Muscle layer of colon (tissue), 2 donors: ENCODE results near the gene AHDC1.

Source experiments
- H3K27ac ChIP-seq: one replicate; pipeline ENCODE4 v1.7.0; 2013; ENCODE audit warnings: low read depth, mild to moderate bottlenecking, low read length, moderate library complexity
- H3K27me3 ChIP-seq, 2 donors: one replicate each; pipeline ENCODE4 v1.7.0; 2013; ENCODE audit warnings: low read length in 2 of 2, mild to moderate bottlenecking in 2 of 2; ENCODE audit not compliant: insufficient read depth in 2 of 2, control insufficient read depth in 1 of 2
- H3K36me3 ChIP-seq: one replicate; pipeline ENCODE4 v1.7.0; 2013; ENCODE audit warnings: mild to moderate bottlenecking, low read length; ENCODE audit not compliant: insufficient read depth
- H3K4me1 ChIP-seq: one replicate; pipeline ENCODE4 v1.7.0; 2013; ENCODE audit warnings: mild to moderate bottlenecking, low read length; ENCODE audit not compliant: insufficient read depth
- H3K4me3 ChIP-seq, 2 donors: one replicate each; pipeline ENCODE4 v1.7.0; 2013; ENCODE audit warnings: low read length in 2 of 2, low read depth in 1 of 2, mild to moderate bottlenecking in 1 of 2, moderate library complexity in 1 of 2
- H3K9ac ChIP-seq: one replicate; pipeline ENCODE4 v1.7.0; 2013; ENCODE audit warnings: low read length
- H3K9me3 ChIP-seq: one replicate; pipeline ENCODE4 v1.7.0; 2013; ENCODE audit warnings: mild to moderate bottlenecking, low read length
- donor health status: abdominal sarcoma.
- donor health status: Adenocarcinoma of cecum.

AHDC1 gene

DNA sequence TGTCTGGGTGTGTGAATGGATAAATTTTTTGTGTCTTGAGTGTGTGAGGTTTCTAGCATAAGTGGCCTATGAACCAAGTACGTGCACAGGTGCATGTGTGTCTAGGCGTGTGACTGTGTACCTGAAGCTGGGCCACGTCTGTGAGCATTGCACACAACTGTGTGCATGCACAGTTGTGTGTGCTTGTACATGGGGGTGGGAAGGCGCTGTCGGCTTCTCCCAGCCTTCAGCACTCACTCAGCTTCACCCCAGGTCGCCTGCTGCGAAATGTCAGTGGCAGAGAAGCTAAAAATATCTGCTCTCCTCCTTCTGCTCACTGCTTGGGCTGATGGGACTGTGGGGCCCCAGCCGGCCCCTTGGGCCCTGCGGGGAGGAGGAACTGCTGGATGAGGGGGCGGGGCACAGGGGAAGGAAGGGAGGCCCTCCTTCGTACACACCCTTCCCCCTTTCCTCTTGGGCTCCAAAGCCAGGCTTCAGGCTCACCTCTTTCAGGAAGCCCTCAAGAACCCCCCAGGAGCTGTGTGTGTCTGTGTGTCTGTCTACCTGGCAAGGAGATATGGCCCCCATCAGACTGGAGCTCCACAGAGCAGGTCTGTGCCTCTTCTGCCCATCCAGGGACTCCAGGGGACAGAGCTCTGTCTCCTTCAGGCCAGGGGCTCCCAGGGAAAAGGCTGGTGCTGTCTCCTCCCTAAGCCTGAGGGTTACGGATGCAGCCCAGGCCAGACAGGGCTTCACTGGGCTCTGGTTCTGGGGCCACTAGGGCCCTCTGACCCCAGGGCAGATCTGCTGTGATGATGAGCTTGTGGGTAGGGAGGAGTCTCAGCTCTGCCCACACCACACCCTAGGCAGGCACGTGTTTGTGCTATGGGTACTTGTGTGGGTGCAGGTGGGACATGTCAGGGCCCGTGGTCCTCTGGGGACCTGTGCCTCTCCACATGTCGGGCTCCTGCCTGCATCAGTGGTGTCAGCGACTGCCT, 78.4 kb downstream of the AHDC1 start:
- H3K36me3 ChIP-seq: no peaks in the 10 kb centered on the region
- peak overlapping the region; percentile 80 for H3K27ac ChIP-seq
- H3K9me3 ChIP-seq: no peaks in the 10 kb centered on the region
- peaks cover 89% of the 10 kb centered on the region for H3K4me1 ChIP-seq
- H3K9ac ChIP-seq: peak overlapping the region; percentile 57
- peak overlapping the region in 1 of 2 donors; percentile 67 for H3K4me3 ChIP-seq
- H3K27me3 ChIP-seq: no peaks in the 10 kb centered on the region

DNA sequence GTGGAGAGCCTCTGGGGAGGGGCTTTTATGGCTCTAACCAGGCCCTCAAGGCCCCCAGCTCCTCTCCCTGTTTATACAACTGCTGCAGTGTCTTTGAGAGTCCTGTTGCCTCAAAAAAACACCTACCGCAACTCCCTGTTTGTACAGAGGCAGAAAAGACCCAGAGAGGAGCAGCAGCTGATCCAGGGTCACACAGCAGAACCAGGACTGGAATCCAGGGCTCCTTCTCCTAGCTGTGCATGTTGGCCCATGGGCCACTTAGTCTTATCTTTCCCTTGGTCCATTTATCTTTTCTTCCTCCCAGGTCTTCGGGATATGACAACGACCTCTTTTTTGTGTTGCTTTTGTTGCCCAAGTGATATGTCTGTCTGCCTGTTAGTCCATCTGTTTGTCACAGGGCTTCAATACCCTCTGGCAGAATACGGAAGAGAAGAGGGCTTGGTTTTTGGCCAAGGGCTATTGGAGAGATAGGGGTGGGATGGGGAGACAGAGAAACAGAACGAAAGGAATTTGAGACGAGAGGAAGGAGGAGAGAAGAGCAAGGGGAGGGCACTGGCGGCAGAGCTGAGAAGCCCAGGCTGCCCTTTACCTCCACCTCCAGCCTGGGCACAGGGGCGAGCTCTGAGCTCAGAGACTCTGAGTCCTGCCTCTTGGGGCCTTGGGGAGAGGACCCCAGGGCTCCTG, 80.5 kb downstream of the AHDC1 start:
- H3K9ac ChIP-seq: no peak overlapping the region
- peak overlapping the region in 1 of 2 donors; percentile 32 for H3K4me3 ChIP-seq
- H3K27ac ChIP-seq: peak overlapping the region; percentile 82

DNA sequence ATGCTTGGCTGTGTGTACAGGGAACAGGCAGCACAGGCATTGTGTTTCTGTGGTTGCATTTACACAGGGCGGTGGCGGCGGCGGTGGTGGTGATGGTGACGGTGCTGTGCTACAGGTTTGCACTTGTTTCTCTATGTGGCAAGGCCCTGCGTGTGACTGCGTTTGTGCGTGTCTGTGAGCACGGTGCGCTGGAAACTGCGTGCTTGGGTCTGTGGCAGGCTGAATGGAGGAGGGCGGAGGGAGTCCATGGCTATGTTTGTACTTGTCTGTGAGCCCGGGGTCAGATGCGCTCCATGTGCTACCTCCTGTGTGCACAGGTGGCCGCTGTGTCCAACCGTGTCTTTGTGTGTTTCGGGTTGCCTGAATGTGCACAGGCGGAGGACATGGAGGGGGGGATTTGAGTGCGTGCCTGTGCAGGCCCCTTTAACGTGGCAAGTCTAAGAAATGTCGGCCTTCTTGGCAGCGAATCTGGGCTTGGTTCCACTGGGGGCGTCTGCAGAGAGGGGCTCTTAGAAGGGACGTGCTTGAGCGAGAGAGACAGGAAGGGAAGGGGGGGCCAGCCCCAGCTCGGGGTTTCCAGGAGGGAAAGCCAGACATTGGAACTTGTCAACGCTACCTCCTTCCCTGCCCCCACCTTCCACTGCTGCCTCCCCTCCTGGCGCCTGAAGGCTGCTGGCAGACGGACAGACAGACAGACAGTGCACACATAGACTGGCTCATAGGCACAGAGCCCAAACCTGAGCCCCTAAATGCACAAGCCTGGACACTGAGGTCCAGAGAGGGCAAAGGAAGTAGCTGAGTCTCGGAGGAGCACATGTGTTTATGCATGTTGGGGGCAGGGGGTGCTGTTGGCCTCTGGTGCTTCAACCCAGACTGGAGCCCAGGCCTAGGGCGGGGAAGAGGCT, 81.3 kb downstream of the AHDC1 start:
- Histone ChIP-seq H3K4me3 (peak overlapping the region in 1 of 2 donors; percentile 32), H3K36me3 (no peaks in the 10 kb centered on the region), H3K27ac (peak overlapping the region; percentile 82), H3K9me3 (no peaks in the 10 kb centered on the region), H3K27me3 (no peaks in the 10 kb centered on the region), H3K4me1 (peaks cover 83% of the 10 kb centered on the region), H3K9ac (no peak overlapping the region)

More for the DNA sequence above, 80.5 kb downstream of the AHDC1 start:
- H3K27me3 ChIP-seq: no peaks in the 10 kb centered on the region
- H3K4me1 ChIP-seq: peaks cover 85% of the 10 kb centered on the region
- no peaks in the 10 kb centered on the region for H3K9me3 ChIP-seq
- H3K36me3 ChIP-seq: no peaks in the 10 kb centered on the region

DNA sequence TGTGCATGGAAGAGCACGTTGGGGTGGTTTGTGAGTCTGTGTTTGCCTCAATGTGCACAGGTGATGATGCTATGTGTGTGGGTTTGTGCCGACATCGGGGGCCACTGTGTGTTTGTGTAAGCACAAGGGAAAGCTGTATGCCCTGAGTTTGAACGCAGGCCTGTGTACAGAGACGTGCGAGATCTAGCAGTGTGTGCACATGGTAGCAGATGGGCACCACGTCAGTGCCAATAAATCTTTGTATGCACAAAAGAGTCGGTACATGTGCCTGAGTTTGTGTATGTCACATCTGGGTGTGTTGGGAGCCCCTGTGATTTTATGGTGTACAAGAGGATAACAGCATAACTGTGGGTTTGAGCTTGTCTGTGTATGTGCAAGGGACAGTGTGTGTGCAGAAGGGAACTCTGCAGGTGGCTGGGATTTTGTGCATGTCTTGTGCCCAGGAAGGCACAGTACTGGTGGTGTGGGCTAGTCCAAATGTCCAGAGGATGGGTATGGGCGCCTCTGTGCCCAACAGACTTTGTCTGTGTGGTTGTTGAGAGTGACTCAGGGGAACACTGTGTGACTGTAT, 82.0 kb downstream of the AHDC1 start:
- peak overlapping the region in 1 of 2 donors; percentile 39 for H3K4me3 ChIP-seq
- peak overlapping the region; percentile 82 for H3K27ac ChIP-seq

DNA sequence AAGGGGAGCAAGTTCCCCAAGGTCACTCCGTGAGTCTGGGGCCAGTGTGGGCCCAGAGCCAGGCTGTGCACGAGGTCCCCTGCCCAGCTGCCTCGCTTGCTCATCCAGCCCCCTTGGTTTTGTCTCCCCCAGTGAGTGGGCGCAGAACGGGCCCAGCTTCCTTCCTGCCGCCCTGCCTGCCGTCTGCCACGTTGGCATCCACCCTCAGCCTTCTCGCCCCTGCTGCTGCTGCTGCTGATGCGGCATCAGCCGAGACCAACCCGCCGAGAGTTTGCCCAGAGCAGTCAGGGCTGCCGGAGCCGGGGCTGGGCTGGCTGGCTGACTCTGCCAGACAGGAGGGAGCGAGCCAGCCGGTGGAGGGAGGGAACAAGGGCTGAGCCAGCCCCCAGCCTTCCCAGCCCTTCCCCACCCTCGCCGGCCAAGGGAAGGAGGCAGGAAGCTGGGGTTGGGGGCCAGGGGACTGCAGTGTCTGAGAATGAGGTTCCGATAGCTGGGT, 82.6 kb downstream of the AHDC1 start:
- no peak overlapping the region for H3K9ac ChIP-seq
- peaks cover 70% of the 10 kb centered on the region for H3K4me1 ChIP-seq
- H3K9me3 ChIP-seq: no peaks in the 10 kb centered on the region
- H3K27ac ChIP-seq: peak overlapping the region; percentile 82
- H3K36me3 ChIP-seq: no peaks in the 10 kb centered on the region
- H3K4me3 ChIP-seq: peak overlapping the region in 1 of 2 donors; percentile 39
- no peaks in the 10 kb centered on the region for H3K27me3 ChIP-seq

More for the DNA sequence above, 82.0 kb downstream of the AHDC1 start:
- Histone ChIP-seq H3K36me3 (no peaks in the 10 kb centered on the region), H3K27me3 (no peaks in the 10 kb centered on the region), H3K4me1 (peaks cover 76% of the 10 kb centered on the region), H3K9me3 (no peaks in the 10 kb centered on the region), H3K9ac (no peak overlapping the region)

DNA sequence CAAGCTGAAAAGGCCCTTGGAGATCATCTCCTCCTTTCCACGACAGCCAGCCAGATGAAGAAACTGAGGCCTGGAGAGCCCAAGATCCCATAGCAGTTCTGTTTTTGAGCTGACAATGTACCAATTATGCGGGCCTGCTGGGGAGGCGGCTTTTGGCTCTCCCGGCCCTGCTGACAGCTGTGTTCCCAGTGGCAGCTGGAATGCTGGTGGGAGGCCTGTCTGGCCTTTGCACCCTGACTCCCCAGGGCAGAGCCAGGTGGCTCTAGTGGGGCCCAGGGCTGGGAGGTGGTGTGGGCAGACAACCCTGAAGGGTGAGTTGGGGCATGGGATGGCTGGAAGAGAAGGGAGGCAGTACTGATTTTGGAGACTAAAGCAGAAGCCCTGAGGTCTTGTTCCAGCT, 83.3 kb downstream of the AHDC1 start:
- Histone ChIP-seq H3K9ac (no peak overlapping the region), H3K4me1 (peaks cover 63% of the 10 kb centered on the region), H3K27ac (peak overlapping the region; percentile 35), H3K27me3 (no peaks in the 10 kb centered on the region), H3K9me3 (no peaks in the 10 kb centered on the region), H3K36me3 (no peaks in the 10 kb centered on the region), H3K4me3 (no peak overlapping the region)

DNA sequence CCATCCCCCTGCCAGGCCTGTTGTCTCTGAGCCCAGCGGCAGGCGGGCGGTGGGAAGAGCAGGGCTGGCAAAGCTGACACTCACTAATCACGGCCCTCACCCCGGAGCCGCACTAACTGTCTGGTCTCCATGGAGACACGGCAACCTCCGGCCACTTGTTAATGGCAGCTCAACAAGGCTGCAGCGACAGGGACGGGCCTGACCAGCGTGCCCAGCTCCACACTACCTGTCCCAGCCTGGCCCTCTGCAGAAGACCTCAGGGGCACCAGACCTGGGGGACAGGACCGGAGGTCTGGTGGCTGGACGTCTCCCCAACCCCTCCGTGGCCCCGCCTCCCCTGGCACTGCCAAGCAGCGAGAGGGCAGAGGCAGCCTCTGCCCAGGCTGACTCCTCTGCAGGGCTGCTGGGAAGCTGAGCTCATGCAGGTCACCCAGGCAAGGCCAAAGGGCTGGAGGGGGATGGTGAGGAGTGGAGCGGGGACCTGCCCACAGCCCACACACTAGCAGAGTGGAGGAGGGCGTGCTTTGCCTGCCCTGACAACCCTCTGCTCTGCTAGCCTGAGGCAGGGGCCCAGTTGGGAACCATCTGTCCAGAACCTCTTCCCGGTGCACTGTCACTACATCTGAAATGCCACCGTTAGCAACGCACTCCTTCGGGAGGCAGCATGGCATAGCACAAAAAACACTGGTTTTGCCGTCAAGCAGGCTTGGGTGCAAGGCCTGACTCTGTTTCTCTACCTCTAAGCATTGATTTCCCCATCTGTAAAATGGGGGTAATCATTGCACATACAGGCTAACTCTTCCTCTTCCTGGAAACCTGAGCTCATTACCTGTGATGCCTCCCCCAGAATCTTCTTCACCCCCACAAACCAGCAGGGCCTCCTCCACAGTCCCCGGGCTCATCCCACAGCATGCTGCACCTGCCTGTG, 84.3 kb downstream of the AHDC1 start:
- H3K27ac ChIP-seq: peak overlapping the region; percentile 41
- H3K9ac ChIP-seq: no peak overlapping the region
- H3K9me3 ChIP-seq: no peaks in the 10 kb centered on the region
- peak overlapping the region in 1 of 2 donors; percentile 18 for H3K4me3 ChIP-seq
- no peaks in the 10 kb centered on the region for H3K36me3 ChIP-seq
- H3K4me1 ChIP-seq: peaks cover 52% of the 10 kb centered on the region
- no peaks in the 10 kb centered on the region for H3K27me3 ChIP-seq

DNA sequence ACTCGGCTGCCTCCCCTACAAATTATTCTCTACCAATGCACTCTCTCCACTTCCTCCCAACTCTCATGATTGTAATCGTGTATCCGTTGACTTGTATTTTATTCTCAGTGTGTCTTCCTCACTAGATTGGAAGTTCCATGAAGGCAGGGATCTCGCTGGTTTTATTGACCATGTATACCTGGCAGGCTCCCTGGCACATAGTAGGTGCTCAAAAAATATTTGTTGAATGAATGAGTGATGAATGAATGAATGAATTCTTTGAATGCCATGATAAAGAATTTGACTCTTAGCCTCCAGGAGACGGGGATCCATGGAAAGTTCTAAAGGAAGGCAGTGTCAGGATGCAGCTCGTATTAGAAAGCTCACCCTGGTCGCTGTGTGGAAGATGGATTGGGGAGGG, 85.1 kb downstream of the AHDC1 start:
- Histone ChIP-seq H3K27ac (no peak overlapping the region), H3K36me3 (no peaks in the 10 kb centered on the region), H3K9ac (no peak overlapping the region)

DNA sequence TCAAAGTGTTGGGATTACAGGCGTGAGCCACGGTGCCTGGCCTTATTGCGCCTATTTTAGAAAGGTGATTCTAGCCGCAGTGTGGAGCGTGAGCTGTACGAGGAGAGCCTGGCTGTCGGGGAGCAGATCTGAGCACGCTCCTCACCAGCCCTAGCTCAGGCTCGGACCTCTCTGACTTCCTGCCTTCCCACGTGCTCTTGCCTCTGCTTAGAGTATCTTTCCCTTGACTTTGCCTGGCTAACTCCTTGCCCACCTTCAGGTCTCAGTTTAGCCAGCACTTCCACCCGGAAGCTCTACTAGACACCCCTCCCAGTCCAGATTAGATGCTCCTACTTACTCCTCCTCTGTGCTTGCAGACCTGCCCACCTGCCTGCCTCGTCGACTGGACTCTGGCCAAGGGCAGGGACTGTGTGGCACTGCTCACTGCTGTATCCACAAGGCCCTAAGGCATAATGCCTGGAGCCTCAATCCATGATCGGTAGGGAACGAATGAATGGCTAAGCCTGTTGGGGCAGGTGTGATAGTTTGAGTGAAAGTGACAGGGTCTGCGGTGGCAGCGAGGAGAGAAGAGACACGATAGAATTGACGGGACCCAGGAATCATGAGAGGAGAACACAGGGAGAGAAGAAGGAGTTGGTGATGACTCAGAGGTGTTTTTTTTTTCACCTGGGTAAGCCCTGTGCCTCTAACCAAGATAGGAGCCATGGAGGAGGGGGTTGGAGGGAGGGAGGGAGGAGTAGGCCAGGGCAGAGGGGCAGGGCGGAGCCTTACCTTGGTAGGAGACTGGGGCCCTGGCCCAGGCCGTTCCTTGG, 85.8 kb downstream of the AHDC1 start:
- Histone ChIP-seq H3K27me3 (no peaks in the 10 kb centered on the region), H3K27ac (no peak overlapping the region), H3K4me1 (peaks cover 46% of the 10 kb centered on the region), H3K9ac (no peak overlapping the region), H3K4me3 (no peak overlapping the region), H3K36me3 (no peaks in the 10 kb centered on the region), H3K9me3 (no peaks in the 10 kb centered on the region)

More for the DNA sequence above, 85.1 kb downstream of the AHDC1 start:
- H3K4me1 ChIP-seq: peaks cover 48% of the 10 kb centered on the region
- no peaks in the 10 kb centered on the region for H3K9me3 ChIP-seq
- no peaks in the 10 kb centered on the region for H3K27me3 ChIP-seq
- no peak overlapping the region for H3K4me3 ChIP-seq
